ENCODE measurements around the gene KCTD19. TPM values are rescaled to one million over a fixed set of nuclear protein-coding genes. Genes with fewer than 3 reads are reported as not detected.

KCTD19 gene
- total RNA-seq, 2 experiments from 2014 or later: not detected

DNA sequence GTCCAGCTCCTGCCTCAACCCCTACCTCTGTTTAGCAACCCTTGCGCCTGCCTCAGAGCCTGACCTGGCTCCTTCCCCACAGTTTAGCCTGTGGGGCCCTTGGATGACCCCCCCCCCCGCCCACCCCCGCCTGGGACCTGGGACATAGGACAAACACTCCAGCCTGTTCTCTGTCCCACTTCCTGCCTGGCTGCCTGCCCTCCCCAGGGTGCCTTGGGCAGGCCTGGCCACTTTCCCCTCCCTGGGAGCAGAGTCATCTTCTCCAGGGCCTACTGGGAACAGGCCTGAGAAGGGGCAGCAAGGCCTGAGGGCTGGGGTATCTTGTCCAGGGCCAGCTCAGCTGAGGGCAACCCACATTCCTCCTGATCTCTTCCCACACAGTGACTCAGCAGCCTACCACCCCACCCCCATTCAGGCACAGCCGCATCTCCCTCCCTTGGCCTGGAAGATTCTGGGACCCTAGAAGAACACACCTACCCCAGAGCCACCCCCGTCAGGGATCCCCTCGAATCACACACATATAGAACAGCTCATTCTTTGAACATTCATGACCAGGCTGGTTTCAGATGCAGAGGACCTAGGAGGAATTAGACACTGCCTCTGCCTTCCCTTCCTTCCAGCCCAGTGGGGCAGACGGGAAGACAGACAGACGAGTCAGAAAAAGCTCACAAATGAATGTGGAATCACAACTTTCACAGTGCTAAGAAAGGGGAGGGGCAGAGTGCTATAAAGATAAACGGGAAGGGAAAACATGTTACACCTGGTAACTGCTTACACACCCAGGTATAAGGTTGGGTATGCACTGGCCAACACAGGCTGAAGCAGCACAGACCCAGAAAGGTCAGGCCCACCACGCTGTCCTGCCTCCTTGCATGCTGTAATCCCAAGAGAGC is 85.3 kb downstream of the KCTD19 start:
- no peak overlapping the region for H3K4me3 ChIP-seq (ENCODE audit: low read length)
- H3K36me3 ChIP-seq (ENCODE audit: insufficient read depth, low read length): peaks cover 34% of the 10 kb centered on the region
- Mint-ChIP-seq H3K9me3 (no peaks in the 10 kb centered on the region), H3K4me3 (no peak overlapping the region), H3K27ac (peak overlapping the region; percentile 46), H3K4me1 (ENCODE audit: low read depth) (peaks cover 19% of the 10 kb centered on the region), H3K27me3 (no peaks in the 10 kb centered on the region), H3K36me3 (ENCODE audit: low read depth) (peaks cover 31% of the 10 kb centered on the region)
- no peak overlapping the region for H3K27ac ChIP-seq (ENCODE audit: low read depth in 1 of 2, low read length in 2 of 2)
- POLR2A ChIA-PET: no interaction called here
- intact Hi-C loops (cut with DNase I, micrococcal nuclease): loop anchor here (10.0 kb wide), 2 partner anchors 564 to 844 kb away; partner anchors contain the start of genes NFATC3 (in 1 of the 2), RANBP10 (in 1 of the 2) and TSNAXIP1 (in 1 of the 2)
- CTCF ChIA-PET: no interaction called here
- ATAC-seq (ENCODE audit: poor library complexity): no peak
- peak in 1 of 14 experiments; percentile 23 for DNase-seq
- peaks cover 55% of the 10 kb centered on the region for H3K4me1 ChIP-seq (ENCODE audit: insufficient read depth, low read length)
- H3K9me3 ChIP-seq (ENCODE audit: control insufficient read depth in 1 of 2, insufficient read depth in 1 of 2, low read length in 2 of 2): no peaks in the 10 kb centered on the region
- TF ChIP-seq CTCF (IDR thresholded peaks at IDR 0.05): no peak
- H3K27me3 ChIP-seq (ENCODE audit: control insufficient read depth in 1 of 2, insufficient read depth in 2 of 2, low read length in 2 of 2): no peaks in the 10 kb centered on the region

DNA sequence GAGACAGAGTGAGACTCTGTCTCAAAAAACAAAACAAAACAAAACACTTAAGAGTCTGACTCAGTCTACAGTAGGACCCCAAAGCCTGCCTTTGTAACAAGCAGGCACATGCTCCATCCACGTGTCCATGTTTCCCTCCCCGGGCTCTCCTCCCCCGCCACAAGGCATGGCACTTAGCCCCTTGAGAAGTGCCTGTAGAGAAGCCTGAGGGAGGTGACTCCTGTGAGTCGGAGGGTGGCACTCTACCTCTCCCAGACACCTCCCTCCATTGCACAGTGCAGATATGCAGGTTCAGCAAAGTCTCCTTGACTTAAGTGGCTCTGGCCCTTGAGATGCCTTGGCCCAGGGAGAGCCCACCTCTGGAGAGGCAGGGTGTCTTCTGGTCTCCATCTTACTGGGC is 86.0 kb downstream of the KCTD19 start:
- Mint-ChIP-seq H3K27ac (no peak overlapping the region), H3K9me3 (no peaks in the 10 kb centered on the region), H3K36me3 (ENCODE audit: low read depth) (peaks cover 36% of the 10 kb centered on the region), H3K4me1 (ENCODE audit: low read depth) (peaks cover 24% of the 10 kb centered on the region), H3K4me3 (no peak overlapping the region), H3K27me3 (no peaks in the 10 kb centered on the region)
- ChIA-PET POLR2A (no interaction called here), CTCF (no interaction called here)
- no peak overlapping the region for H3K4me3 ChIP-seq (ENCODE audit: low read length)
- H3K27ac ChIP-seq (ENCODE audit: low read depth in 1 of 2, low read length in 2 of 2): peak overlapping the region in 1 of 2 donors; percentile 1
- DNase-seq (peak in 1 of 14 experiments; percentile 6), ATAC-seq (ENCODE audit: poor library complexity) (no peak)
- H3K4me1 ChIP-seq (ENCODE audit: insufficient read depth, low read length): peaks cover 55% of the 10 kb centered on the region
- intact Hi-C loops (cut with DNase I, micrococcal nuclease): loop anchor here (10.0 kb wide), 2 partner anchors 564 to 844 kb away; partner anchors contain the start of genes NFATC3 (in 1 of the 2), RANBP10 (in 1 of the 2) and TSNAXIP1 (in 1 of the 2)
- H3K27me3 ChIP-seq (ENCODE audit: control insufficient read depth in 1 of 2, insufficient read depth in 2 of 2, low read length in 2 of 2): no peaks in the 10 kb centered on the region
- H3K36me3 ChIP-seq (ENCODE audit: insufficient read depth, low read length): peaks cover 41% of the 10 kb centered on the region
- TF ChIP-seq CTCF (IDR thresholded peaks at IDR 0.05): no peak
- no peaks in the 10 kb centered on the region for H3K9me3 ChIP-seq (ENCODE audit: control insufficient read depth in 1 of 2, insufficient read depth in 1 of 2, low read length in 2 of 2)

Other genes starting within 250 kb of the KCTD19 start
- 10 to 100 TPM; 10.6 to 10.8 TPM for gene PHAF1, start 216.8 kb downstream of the KCTD19 start, total RNA-seq
- gene B3GNT9, start 175.7 kb downstream of the KCTD19 start, total RNA-seq: 1 to 10 TPM; 2.0 to 2.5 TPM
- gene TRADD, start 166.8 kb downstream of the KCTD19 start, total RNA-seq: 10 to 100 TPM; 32.4 to 34.0 TPM
- 10 to 100 TPM; 11.5 to 11.6 TPM for gene FBXL8, start 166.8 kb downstream of the KCTD19 start, total RNA-seq
- 10 to 100 TPM; 19.7 to 26.1 TPM for gene HSF4, start 162.0 kb downstream of the KCTD19 start, total RNA-seq
- 1 to 10 TPM; 1.1 to 1.2 TPM for gene NOL3, start 156.2 kb downstream of the KCTD19 start, total RNA-seq
- 10 to 100 TPM in 1 of 2 experiments, 1 to 10 TPM in 1; 9.7 to 10.6 TPM for gene MATCAP1, start 142.8 kb downstream of the KCTD19 start, total RNA-seq
- not detected for gene EXOC3L1, start 136.6 kb downstream of the KCTD19 start, total RNA-seq
- gene E2F4, start 134.6 kb downstream of the KCTD19 start, total RNA-seq: 10 to 100 TPM; 50.9 to 56.1 TPM
- 1 to 10 TPM; 1.9 to 2.3 TPM for gene ELMO3, start 127.6 kb downstream of the KCTD19 start, total RNA-seq
- gene TMEM208, start 99.6 kb downstream of the KCTD19 start, total RNA-seq: 10 to 100 TPM; 35.8 to 37.6 TPM
- 10 to 100 TPM; 21.1 to 26.0 TPM for gene FHOD1, start 79.3 kb downstream of the KCTD19 start, total RNA-seq
- 1 to 10 TPM; 3.1 TPM for gene SLC9A5, start 77.8 kb downstream of the KCTD19 start, total RNA-seq
- 10 to 100 TPM; 13.1 to 14.0 TPM for gene PLEKHG4, start 47.2 kb downstream of the KCTD19 start, total RNA-seq
- gene LRRC36, start 74 bp upstream of the KCTD19 start, total RNA-seq: not detected
- not detected for gene TPPP3, start 66.8 kb upstream of the KCTD19 start, total RNA-seq
- under 1 TPM in 1 of 2 experiments, not detected in 1; 0.22 TPM for gene ZDHHC1, start 89.7 kb upstream of the KCTD19 start, total RNA-seq
- gene HSD11B2, start 104.4 kb upstream of the KCTD19 start, total RNA-seq: not detected
- 10 to 100 TPM; 39.4 to 41.7 TPM for gene ATP6V0D1, start 154.4 kb upstream of the KCTD19 start, total RNA-seq
- not detected for gene AGRP, start 156.8 kb upstream of the KCTD19 start, total RNA-seq
- 10 to 100 TPM; 21.3 to 25.4 TPM for gene RIPOR1, start 202.1 kb upstream of the KCTD19 start, total RNA-seq
- gene CTCF, start 235.8 kb upstream of the KCTD19 start, total RNA-seq: 10 to 100 TPM; 43.8 to 46.4 TPM

All from CD4-positive, alpha-beta T cell (primary cell).